ENCODE results near the gene SURF6. TPM values are rescaled to one million over a fixed set of nuclear protein-coding genes. Genes with fewer than 3 reads are reported as not detected.
"Not testable (repeated sequence)": the region's sequence is repeated elsewhere in the genome, so short reads cannot be mapped to it uniquely, and the experiment has no call there.

Gene SURF6
- total RNA-seq, 1 donor from 2014 or later, result 5.3 TPM

- no peak for TF ChIP-seq CTCF (IDR thresholded peaks at IDR 0.05)
- H3K27ac ChIP-seq, result no peak overlapping the region
- H3K9me3 ChIP-seq, result no peaks in the 10 kb centered on the region
- H3K4me1 ChIP-seq, result peaks cover 0 to 5% of the 10 kb centered on the region in 2 donors
- DNase-seq (ENCODE audit: low spot score in 2 of 2), result no peak
- intact Hi-C loops (cut with DNase I), result no loop called here
- H3K36me3 ChIP-seq, result peaks cover 0 to under 1% of the 10 kb centered on the region in 2 donors
- H3K4me3 ChIP-seq, result no peak overlapping the region
- H3K27me3 ChIP-seq, result no peaks in the 10 kb centered on the region
These were observed 44.7 kb upstream of the SURF6 start for GRCh38 chr9:133380734-133381133.

- Histone ChIP-seq H3K9me3 (no peaks in the 10 kb centered on the region), H3K27ac (no peak overlapping the region), H3K4me3 (no peak overlapping the region), H3K27me3 (no peaks in the 10 kb centered on the region), H3K36me3 (peaks cover 0 to 4% of the 10 kb centered on the region in 2 donors), H3K4me1 (peaks cover 4 to 5% of the 10 kb centered on the region in 2 donors)
- TF ChIP-seq CTCF (IDR thresholded peaks at IDR 0.05), result no peak
- intact Hi-C loops (cut with DNase I), result loop anchor here (10.0 kb wide), 1 partner anchor 645 kb away; the partner anchor contains the start of gene BRD3OS
- DNase-seq (ENCODE audit: low spot score in 2 of 2), result no peak
These were observed 43.4 kb upstream of the SURF6 start for GRCh38 chr9:133379153-133380086.

GRCh38 chr9:133378408-133378962 lies 42.5 kb upstream of the SURF6 start:
- no peak for DNase-seq (ENCODE audit: low spot score in 2 of 2)
- H3K9me3 ChIP-seq, result no peaks in the 10 kb centered on the region
- H3K4me3 ChIP-seq, result no peak overlapping the region
- peaks cover under 1 to 4% of the 10 kb centered on the region in 2 donors for H3K36me3 ChIP-seq
- no peak overlapping the region for H3K27ac ChIP-seq
- intact Hi-C loops (cut with DNase I), result loop anchor here (10.0 kb wide), 1 partner anchor 646 kb away; the partner anchor contains the start of gene BRD3OS
- H3K27me3 ChIP-seq, result no peaks in the 10 kb centered on the region
- TF ChIP-seq CTCF (IDR thresholded peaks at IDR 0.05), result no peak
- peaks cover 7% of the 10 kb centered on the region in 2 donors for H3K4me1 ChIP-seq

- intact Hi-C loops (cut with DNase I), result loop anchor here (2.0 to 10.0 kb wide), 2 partner anchors 21 to 647 kb away; partner anchors contain the start of genes BRD3OS, SURF1 and SURF2
- no peak overlapping the region for H3K4me3 ChIP-seq
- H3K4me1 ChIP-seq, result peaks cover 7 to 14% of the 10 kb centered on the region in 2 donors
- no peaks in the 10 kb centered on the region for H3K9me3 ChIP-seq
- no peak for TF ChIP-seq CTCF (IDR thresholded peaks at IDR 0.05)
- H3K36me3 ChIP-seq, result peaks cover 4 to 9% of the 10 kb centered on the region in 2 donors
- H3K27me3 ChIP-seq, result no peaks in the 10 kb centered on the region
- H3K27ac ChIP-seq, result no peak overlapping the region
- DNase-seq (ENCODE audit: low spot score in 2 of 2), result no peak
These were observed 41.8 kb upstream of the SURF6 start for GRCh38 chr9:133377721-133378216.

GRCh38 chr9:133377280-133377679 lies 41.3 kb upstream of the SURF6 start:
- H3K4me3 ChIP-seq; DNase-seq (ENCODE audit: low spot score in 2 of 2); H3K27me3 ChIP-seq; H3K9me3 ChIP-seq; H3K27ac ChIP-seq: not testable (repeated sequence)
- Histone ChIP-seq H3K36me3 (peaks cover 4 to 14% of the 10 kb centered on the region in 2 donors), H3K4me1 (peaks cover 7 to 17% of the 10 kb centered on the region in 2 donors)
- intact Hi-C loops (cut with DNase I), result loop anchor here (2.0 to 10.0 kb wide), 2 partner anchors 20 to 648 kb away; partner anchors contain the start of genes BRD3OS, SURF1 and SURF2
